ENCODE results near the gene RHBDF1. TPM values are rescaled to one million over a fixed set of nuclear protein-coding genes. Genes with fewer than 3 reads are reported as not detected.
A peak's percentile ranks its signal among the peaks of the same experiment; 100 is the strongest.

The RHBDF1 gene
- total RNA-seq, 1 experiment from 2014 or later: 26.3 TPM

- Histone ChIP-seq H3F3A (ENCODE audit: low read length, unreplicated experiment) (no peaks in the 10 kb centered on the region), H3K4me3 (ENCODE audit: low read length) (peak overlapping the region; percentile 84), H3K9me3 (ENCODE audit: low read length) (no peaks in the 10 kb centered on the region), H3K9ac (ENCODE audit: low read length) (peak overlapping the region; percentile 86), H2AFZ (ENCODE audit: low read length) (peak overlapping the region; percentile 78), H3K4me2 (ENCODE audit: low read length) (peak overlapping the region; percentile 87), H3K9me2 (replicated peaks; ENCODE audit: low read length) (no peaks in the 10 kb centered on the region), H3K36me3 (ENCODE audit: low read depth, low read length) (no peaks in the 10 kb centered on the region), H4K20me1 (ENCODE audit: low read length) (no peaks in the 10 kb centered on the region), H3K79me2 (ENCODE audit: low read length) (peaks cover 10% of the 10 kb centered on the region), H3K27me3 (ENCODE audit: low read length) (no peaks in the 10 kb centered on the region), H3K4me1 (ENCODE audit: insufficient read depth, low read length) (peaks cover 30% of the 10 kb centered on the region), H3K27ac (ENCODE audit: low read length) (peak overlapping the region; percentile 54)
- ATAC-seq (peak; percentile 29), DNase-seq (peak; percentile 26)
- POLR2A ChIA-PET (ENCODE audit: unreplicated experiment): no interaction called here
- TF ChIP-seq EZH2 (IDR thresholded peaks at IDR 0.05; ENCODE audit: low read length, unreplicated experiment): no peak
- no peak for TF ChIP-seq EZH2phosphoT487 (IDR thresholded peaks at IDR 0.05; ENCODE audit: borderline replicate concordance, low read length)
- TF ChIP-seq CTCF (conservative IDR thresholded peaks at IDR 0.05; ENCODE audit: low read depth, low read length): no peak
- TSS peak; percentile 59 for BruUV-seq (replicated peaks)
- CTCF ChIA-PET: no interaction called here
- intact Hi-C loops (cut with micrococcal nuclease): no loop called here
Measured at GRCh38 chr16:77273-77806, 4.9 kb upstream of the RHBDF1 start.

- TF ChIP-seq EZH2 (IDR thresholded peaks at IDR 0.05; ENCODE audit: low read length, unreplicated experiment): no peak
- TF ChIP-seq EZH2phosphoT487 (IDR thresholded peaks at IDR 0.05; ENCODE audit: borderline replicate concordance, low read length): no peak
- TF ChIP-seq CTCF (conservative IDR thresholded peaks at IDR 0.05; ENCODE audit: low read depth, low read length): no peak
- H4K20me1 ChIP-seq (ENCODE audit: low read length): no peaks in the 10 kb centered on the region
- H3K36me3 ChIP-seq (ENCODE audit: low read depth, low read length): no peaks in the 10 kb centered on the region
- H3K27me3 ChIP-seq (ENCODE audit: low read length): no peaks in the 10 kb centered on the region
- peaks cover 10% of the 10 kb centered on the region for H3K79me2 ChIP-seq (ENCODE audit: low read length)
- peak overlapping the region; percentile 84; the same call in 1 of the 2 replicates for H3K4me3 ChIP-seq (ENCODE audit: low read length)
- peak overlapping the region; percentile 87 for H3K4me2 ChIP-seq (ENCODE audit: low read length)
- H3K9ac ChIP-seq (ENCODE audit: low read length): peak overlapping the region; percentile 86
- no peaks in the 10 kb centered on the region for H3K9me2 ChIP-seq (replicated peaks; ENCODE audit: low read length)
- no peaks in the 10 kb centered on the region for H3F3A ChIP-seq (ENCODE audit: low read length, unreplicated experiment)
- ChIA-PET POLR2A (ENCODE audit: unreplicated experiment) (no interaction called here), CTCF (no interaction called here)
- no peaks in the 10 kb centered on the region for H3K9me3 ChIP-seq (ENCODE audit: low read length)
- TSS peak; percentile 21 for BruUV-seq (replicated peaks)
- peak overlapping the region; percentile 78; the same call in 1 of the 2 replicates for H2AFZ ChIP-seq (ENCODE audit: low read length)
- peaks cover 30% of the 10 kb centered on the region for H3K4me1 ChIP-seq (ENCODE audit: insufficient read depth, low read length)
- peak overlapping the region; percentile 54 for H3K27ac ChIP-seq (ENCODE audit: low read length)
- ATAC-seq: peak; percentile 45
- DNase-seq: peak; percentile 74
- intact Hi-C loops (cut with micrococcal nuclease): no loop called here
Measured at GRCh38 chr16:76535-77272, 4.3 kb upstream of the RHBDF1 start.
